Gastrocnemius medialis (tissue), 4 donors: ENCODE data around the gene GPSM3.

ENCODE experiments used
- POLR2A ChIP-seq, 2 donors: fragments of 450-650 bp; IDR thresholded peaks; one replicate each; pipeline ENCODE4 v1.6.1; 2017; ENCODE audit warnings: antibody characterized with exemption in 2 of 2, mild to moderate bottlenecking in 2 of 2, moderate library complexity in 2 of 2
- TF ChIP-seq, protein P1 (sequence below), 5 experiments: fragments of 450-650 bp in 3 of 5; fragments of 200-600 bp in 2 of 5; sonication (generic) in 2 of 5; IDR thresholded peaks in 4 of 5; conservative IDR thresholded peaks in 1 of 5; 1 replicate in 4 of 5; 2 replicates in 1 of 5; pipeline ENCODE4 v1.5.1; 2016 to 2019; ENCODE audit warnings: antibody characterized with exemption in 5 of 5, mild to moderate bottlenecking in 3 of 5, moderate library complexity in 3 of 5

DNA sequence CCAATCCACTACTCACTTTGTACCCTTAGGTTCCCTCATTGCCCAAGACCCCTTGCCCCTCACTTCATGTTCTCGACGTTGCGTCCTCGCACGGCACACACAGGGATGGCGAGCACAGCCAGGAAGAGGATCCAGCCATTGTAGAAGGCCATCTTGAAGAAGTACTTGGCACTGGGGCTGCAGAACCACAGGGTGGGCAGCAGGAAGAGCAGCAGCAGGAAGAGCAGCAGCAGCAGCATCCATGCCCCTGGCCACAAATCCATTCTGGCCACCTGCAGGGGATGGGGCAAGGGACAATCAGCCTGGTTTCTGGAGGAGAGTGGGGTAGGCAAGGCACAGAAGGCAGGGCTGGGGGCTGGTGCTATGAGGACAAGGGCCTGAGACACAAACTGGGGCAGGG, 21.2 kb downstream of the GPSM3 start:
- TF ChIP-seq, protein P1, sequence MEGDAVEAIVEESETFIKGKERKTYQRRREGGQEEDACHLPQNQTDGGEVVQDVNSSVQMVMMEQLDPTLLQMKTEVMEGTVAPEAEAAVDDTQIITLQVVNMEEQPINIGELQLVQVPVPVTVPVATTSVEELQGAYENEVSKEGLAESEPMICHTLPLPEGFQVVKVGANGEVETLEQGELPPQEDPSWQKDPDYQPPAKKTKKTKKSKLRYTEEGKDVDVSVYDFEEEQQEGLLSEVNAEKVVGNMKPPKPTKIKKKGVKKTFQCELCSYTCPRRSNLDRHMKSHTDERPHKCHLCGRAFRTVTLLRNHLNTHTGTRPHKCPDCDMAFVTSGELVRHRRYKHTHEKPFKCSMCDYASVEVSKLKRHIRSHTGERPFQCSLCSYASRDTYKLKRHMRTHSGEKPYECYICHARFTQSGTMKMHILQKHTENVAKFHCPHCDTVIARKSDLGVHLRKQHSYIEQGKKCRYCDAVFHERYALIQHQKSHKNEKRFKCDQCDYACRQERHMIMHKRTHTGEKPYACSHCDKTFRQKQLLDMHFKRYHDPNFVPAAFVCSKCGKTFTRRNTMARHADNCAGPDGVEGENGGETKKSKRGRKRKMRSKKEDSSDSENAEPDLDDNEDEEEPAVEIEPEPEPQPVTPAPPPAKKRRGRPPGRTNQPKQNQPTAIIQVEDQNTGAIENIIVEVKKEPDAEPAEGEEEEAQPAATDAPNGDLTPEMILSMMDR (IDR thresholded peaks at IDR 0.05 in 4 of 5, conservative IDR thresholded peaks at IDR 0.05 in 1 of 5), result no peak
- no peak for TF ChIP-seq POLR2A (IDR thresholded peaks at IDR 0.05)
